Smooth muscle cell (in vitro differentiated cells): ENCODE data around the gene LIMA1. TPM values are rescaled to one million over a fixed set of nuclear protein-coding genes. Genes with fewer than 3 reads are reported as not detected.

Experiments used
- DNase-seq: peaks from one replicate; lab custom pipeline; 2025; ENCODE audit not compliant: unreplicated experiment; lab: John Stamatoyannopoulos, UW
- H2AFZ ChIP-seq: fragments of 200-600 bp; sonication (generic); 2 replicates; pipeline ENCODE4 v1.6.0; 2016; ENCODE audit warnings: antibody characterized with exemption, low read depth, mild to moderate bottlenecking
- H3F3A ChIP-seq: fragments of 200-600 bp; sonication (generic); 2 replicates; pipeline ENCODE4 v1.6.0; 2017; ENCODE audit warnings: antibody characterized with exemption, low read depth
- H3K27ac ChIP-seq: fragments of 200-600 bp; sonication (generic); 2 replicates; pipeline ENCODE4 v1.5.1; 2016; ENCODE audit warnings: low read depth, mild to moderate bottlenecking
- H3K27me3 ChIP-seq: fragments of 200-600 bp; sonication (generic); 2 replicates; pipeline ENCODE4 v1.6.1; 2016; ENCODE audit warnings: low read depth, mild to moderate bottlenecking
- H3K36me3 ChIP-seq: fragments of 200-600 bp; sonication (generic); 2 replicates; pipeline ENCODE4 v1.5.1; 2016; ENCODE audit warnings: low read depth
- H3K4me1 ChIP-seq: fragments of 200-600 bp; sonication (generic); 2 replicates; pipeline ENCODE4 v1.5.1; 2016; ENCODE audit warnings: low read depth
- H3K4me2 ChIP-seq: fragments of 200-600 bp; sonication (generic); 2 replicates; pipeline ENCODE4 v1.6.0; 2016; ENCODE audit warnings: mild to moderate bottlenecking
- H3K4me3 ChIP-seq: fragments of 200-600 bp; sonication (generic); 2 replicates; pipeline ENCODE4 v1.5.1; 2016; ENCODE audit warnings: mild to moderate bottlenecking
- H3K79me2 ChIP-seq: fragments of 200-600 bp; sonication (generic); 2 replicates; pipeline ENCODE4 v1.6.0; 2016; ENCODE audit warnings: low read depth, mild to moderate bottlenecking
- H3K9ac ChIP-seq: fragments of 200-600 bp; sonication (generic); 2 replicates; pipeline ENCODE4 v1.6.0; 2016; ENCODE audit warnings: low read depth
- H3K9me3 ChIP-seq: fragments of 200-600 bp; sonication (generic); replicated peaks from 2 replicates; pipeline ENCODE4 v1.5.1; 2016; ENCODE audit warnings: low read depth
- H4K20me1 ChIP-seq: fragments of 200-600 bp; sonication (generic); 2 replicates; pipeline ENCODE4 v1.6.0; 2016; ENCODE audit warnings: low read depth
- CTCF ChIP-seq: fragments of 200-600 bp; sonication (generic); IDR thresholded peaks from 2 replicates; pipeline ENCODE4 v1.5.1; 2017; ENCODE audit warnings: borderline replicate concordance, mild to moderate bottlenecking, antibody characterized with exemption; ENCODE audit not compliant: insufficient read depth, poor library complexity, severe bottlenecking
- WGBS: methylation state at CpG from one replicate; pipeline ENCODE4 v1.1.7; 2016; ENCODE audit warnings: low lambda C conversion rate; 5-methylcytosine and 5-hydroxymethylcytosine counted together
- polyA plus RNA-seq: library from polyadenylated mRNA; unstranded; fragments of >200 nt; fragmentation: Nextera tagmentation; extraction: Ambion mirVana; gene quantifications from 2 replicates; pipeline ENCODE4 v1.2.1, GENCODE V29; 2016
- total RNA-seq: library from RNA; depleted of rRNA; stranded (reverse); fragments of >200 nt; gene quantifications from 2 replicates; pipeline ENCODE4 v1.2.3, GENCODE V29; 2014

LIMA1 gene
- total and polyA plus RNA-seq, 2 experiments from 2014 or later, result 39.6 to 154 TPM

- DNase-seq, result no peak
- H3K36me3 ChIP-seq, result no peaks in the 10 kb centered on the region
- no peaks in the 10 kb centered on the region for H3K27me3 ChIP-seq
- no peak overlapping the region for H2AFZ ChIP-seq
- H3K9me3 ChIP-seq, result no peaks in the 10 kb centered on the region
- H3K79me2 ChIP-seq, result peaks cover 7% of the 10 kb centered on the region
- peak overlapping the region; percentile 91 for H3K27ac ChIP-seq
- peak overlapping the region; percentile 6 for H3K9ac ChIP-seq
- H3F3A ChIP-seq, result peaks cover 7% of the 10 kb centered on the region
- 83% methylated on average over 4 of the region's 4 CpGs for WGBS
- H3K4me3 ChIP-seq, result no peak overlapping the region
- no peak for TF ChIP-seq CTCF
- peak overlapping the region; percentile 0 for H3K4me2 ChIP-seq
- no peaks in the 10 kb centered on the region for H4K20me1 ChIP-seq
- H3K4me1 ChIP-seq, result peaks cover 12% of the 10 kb centered on the region
Measured at GRCh38 chr12:50188241-50188781, 95.0 kb downstream of the LIMA1 start.

GRCh38 chr12:50187084-50187900 is 96.0 kb downstream of the LIMA1 start:
- H3K4me3 ChIP-seq, result no peak overlapping the region

GRCh38 chr12:50186681-50187080 is 96.6 kb downstream of the LIMA1 start:
- Histone ChIP-seq H3K4me1 (peaks cover 12% of the 10 kb centered on the region), H3F3A (peaks cover 7% of the 10 kb centered on the region), H2AFZ (no peak overlapping the region), H3K4me2 (peak overlapping the region; percentile 46), H3K27me3 (no peaks in the 10 kb centered on the region), H4K20me1 (no peaks in the 10 kb centered on the region), H3K36me3 (no peaks in the 10 kb centered on the region), H3K9me3 (no peaks in the 10 kb centered on the region), H3K9ac (peak overlapping the region; percentile 48), H3K4me3 (no peak overlapping the region), H3K79me2 (peaks cover 7% of the 10 kb centered on the region), H3K27ac (peak overlapping the region; percentile 91)
- 56% methylated on average over 1 of the region's 1 CpG for WGBS
- no peak for DNase-seq
- TF ChIP-seq CTCF, result no peak

More at GRCh38 chr12:50187084-50187900, 96.0 kb downstream of the LIMA1 start:
- no peaks in the 10 kb centered on the region for H3K36me3 ChIP-seq
- peaks cover 7% of the 10 kb centered on the region for H3K79me2 ChIP-seq
- H4K20me1 ChIP-seq, result no peaks in the 10 kb centered on the region
- peak overlapping the region; percentile 46 for H3K4me2 ChIP-seq
- H3K9me3 ChIP-seq, result no peaks in the 10 kb centered on the region
- no peak for DNase-seq
- H3K27ac ChIP-seq, result peak overlapping the region; percentile 91
- no peaks in the 10 kb centered on the region for H3K27me3 ChIP-seq
- 60% methylated on average over 7 of the region's 7 CpGs for WGBS
- H3K4me1 ChIP-seq, result peaks cover 12% of the 10 kb centered on the region
- peak overlapping the region; percentile 48 for H3K9ac ChIP-seq
- no peak overlapping the region for H2AFZ ChIP-seq
- TF ChIP-seq CTCF, result no peak
- peaks cover 7% of the 10 kb centered on the region for H3F3A ChIP-seq
